Measurements from ENCODE around the gene DUT.

The DUT gene

DNA sequence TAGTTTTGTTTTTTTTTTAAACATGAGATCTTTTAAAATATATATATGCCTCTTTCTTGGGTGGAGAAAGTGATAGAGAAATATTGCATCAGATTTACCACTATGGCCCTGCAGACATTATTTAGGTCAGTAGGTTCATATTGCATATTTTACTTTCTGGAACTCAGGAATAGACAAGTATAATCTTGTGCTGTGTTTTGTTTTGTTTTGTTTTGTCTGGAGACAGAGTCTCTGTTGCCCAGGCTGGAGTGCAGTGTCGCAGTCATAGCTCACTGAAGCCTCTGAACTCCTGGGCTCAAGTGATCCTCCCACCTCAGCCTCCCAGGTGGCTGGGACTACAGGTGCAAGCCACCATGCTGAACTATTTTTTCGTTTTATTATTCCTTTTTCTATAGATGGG lies 21.5 kb upstream of the DUT start:
- TF ChIP-seq FOXP2 (optimal IDR thresholded peaks at IDR 0.05; ENCODE audit: borderline replicate concordance, extremely low read depth, extremely low read length, insufficient read depth) (no peak), POLR2AphosphoS5 (IDR thresholded peaks at IDR 0.05; ENCODE audit: low read depth, low read length) (no peak), TAF1 (IDR thresholded peaks at IDR 0.05; ENCODE audit: borderline replicate concordance, insufficient read depth, low read length) (no peak), REST (IDR thresholded peaks at IDR 0.05; ENCODE audit: insufficient read depth in 1 of 2, low read depth in 2 of 2, low read length in 2 of 2) (no peak), SIN3A (IDR thresholded peaks at IDR 0.05; ENCODE audit: borderline replicate concordance, insufficient read depth, low read length) (no peak)

GRCh38 chr15:48313216-48313615 lies 18.0 kb upstream of the DUT start:
- no peak for TF ChIP-seq TAF1 (IDR thresholded peaks at IDR 0.05; ENCODE audit: borderline replicate concordance, insufficient read depth, low read length)

DNA sequence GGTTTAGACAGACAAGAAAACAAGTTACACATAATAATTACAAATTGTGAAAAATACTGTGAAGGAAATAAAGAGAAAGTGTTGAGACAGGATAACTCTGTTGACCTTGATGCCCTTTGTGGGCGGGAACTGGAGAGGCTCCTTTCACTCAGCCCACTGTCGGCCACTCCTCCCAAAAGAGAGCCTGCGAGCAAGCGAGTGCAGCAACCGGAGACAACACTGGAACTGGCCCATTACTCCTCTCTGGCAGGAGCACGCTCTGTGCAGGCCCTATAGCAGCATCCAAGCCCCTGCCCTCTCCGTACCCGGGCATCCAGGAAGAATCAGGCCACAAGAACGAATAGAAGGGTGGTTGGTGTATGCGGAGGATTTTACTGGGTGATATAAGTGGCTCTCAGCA lies 16.2 kb upstream of the DUT start:
- TF ChIP-seq TAF1 (IDR thresholded peaks at IDR 0.05; ENCODE audit: borderline replicate concordance, insufficient read depth, low read length) (no peak), POLR2AphosphoS5 (IDR thresholded peaks at IDR 0.05; ENCODE audit: low read depth, low read length) (no peak), REST (IDR thresholded peaks at IDR 0.05; ENCODE audit: insufficient read depth in 1 of 2, low read depth in 2 of 2, low read length in 2 of 2) (no peak), SIN3A (IDR thresholded peaks at IDR 0.05; ENCODE audit: borderline replicate concordance, insufficient read depth, low read length) (no peak), FOXP2 (optimal IDR thresholded peaks at IDR 0.05; ENCODE audit: borderline replicate concordance, extremely low read depth, extremely low read length, insufficient read depth) (no peak)

GRCh38 chr15:48317221-48317620 lies 14.0 kb upstream of the DUT start:
- TF ChIP-seq POLR2AphosphoS5 (IDR thresholded peaks at IDR 0.05; ENCODE audit: low read depth, low read length): no peak
- no peak for TF ChIP-seq FOXP2 (optimal IDR thresholded peaks at IDR 0.05; ENCODE audit: borderline replicate concordance, extremely low read depth, extremely low read length, insufficient read depth)
- no peak for TF ChIP-seq REST (IDR thresholded peaks at IDR 0.05; ENCODE audit: insufficient read depth in 1 of 2, low read depth in 2 of 2, low read length in 2 of 2)
- no peak for TF ChIP-seq TAF1 (IDR thresholded peaks at IDR 0.05; ENCODE audit: borderline replicate concordance, insufficient read depth, low read length)
- no peak for TF ChIP-seq SIN3A (IDR thresholded peaks at IDR 0.05; ENCODE audit: borderline replicate concordance, insufficient read depth, low read length)

DNA sequence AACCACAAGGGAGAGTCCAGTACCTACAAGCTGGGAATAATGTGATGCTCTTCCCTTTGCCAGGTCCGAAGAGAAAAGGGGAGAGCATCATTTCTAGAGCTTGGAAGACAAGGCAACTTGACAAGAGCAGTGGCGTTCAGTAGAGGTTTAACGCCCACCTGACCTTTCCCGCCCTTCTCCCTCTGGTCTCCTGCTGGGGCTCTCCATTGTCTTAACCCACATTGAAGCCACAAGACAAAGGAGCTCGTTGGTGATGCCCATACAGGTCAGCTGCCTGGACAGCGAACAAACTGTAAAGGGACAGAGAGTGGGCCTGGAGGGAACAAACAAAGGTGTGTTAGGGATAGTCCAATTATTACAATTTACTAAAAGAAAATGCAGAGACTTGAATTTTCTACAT lies 13.1 kb upstream of the DUT start:
- TF ChIP-seq SIN3A (IDR thresholded peaks at IDR 0.05; ENCODE audit: borderline replicate concordance, insufficient read depth, low read length) (no peak), TAF1 (IDR thresholded peaks at IDR 0.05; ENCODE audit: borderline replicate concordance, insufficient read depth, low read length) (no peak), FOXP2 (optimal IDR thresholded peaks at IDR 0.05; ENCODE audit: borderline replicate concordance, extremely low read depth, extremely low read length, insufficient read depth) (no peak), REST (IDR thresholded peaks at IDR 0.05; ENCODE audit: insufficient read depth in 1 of 2, low read depth in 2 of 2, low read length in 2 of 2) (no peak), POLR2AphosphoS5 (IDR thresholded peaks at IDR 0.05; ENCODE audit: low read depth, low read length) (no peak)
